Panc1 (cell line): Measurements from ENCODE around the gene KDM1A. TPM values are rescaled to one million over a fixed set of nuclear protein-coding genes. Genes with fewer than 3 reads are reported as not detected.

ENCODE experiments used
- ATAC-seq: fragments of 200-7000 bp; cut with Tn5 transposase; 2 replicates; pipeline ENCODE4 v1.9.1; 2020; ENCODE audit warnings: mild to moderate bottlenecking, moderate library complexity
- BruUV-seq: library from RNA; stranded (reverse); fragments of 400-500 nt; replicated peaks from 2 replicates; lab custom pipeline; 2021; lab: Mats Ljungman, UMichigan
- CTCF ChIA-PET: fragments of 300-600 bp; sonication (Branson Sonifier 250); formaldehyde crosslinking; loops from one replicate; lab custom pipeline; 2022; ENCODE audit warnings: antibody characterized with exemption; lab: Charles Lee
- POLR2A ChIA-PET: fragments of 300-600 bp; sonication (Branson Sonifier 250); formaldehyde crosslinking; loops from one replicate; lab custom pipeline; 2022; ENCODE audit warnings: antibody characterized with exemption; lab: Charles Lee
- DNase-seq: peaks from one replicate; pipeline ENCODE4 v3.0.0-alpha.2; 2010; ENCODE audit warnings: low read depth, low spot score
- H3K27ac ChIP-seq: 2 replicates; pipeline ENCODE4 v1.5.1; 2011; ENCODE audit warnings: mild to moderate bottlenecking, low read length, inconsistent platforms
- H3K27me3 ChIP-seq: fragments of 200-500 bp; sonication (Bioruptor generic); 2 replicates; pipeline ENCODE4 v1.6.0; 2014; ENCODE audit warnings: low read length, inconsistent platforms; ENCODE audit not compliant: control insufficient read depth, insufficient read depth
- H3K36me3 ChIP-seq: fragments of 200-500 bp; sonication (Bioruptor generic); 2 replicates; pipeline ENCODE4 v1.5.1; 2014; ENCODE audit warnings: inconsistent platforms, mild to moderate bottlenecking, low read length, moderate library complexity; ENCODE audit not compliant: control insufficient read depth, insufficient read depth
- H3K4me1 ChIP-seq: 2 replicates; pipeline ENCODE4 v1.5.1; 2011; ENCODE audit warnings: inconsistent platforms, mild to moderate bottlenecking, low read length, moderate library complexity; ENCODE audit not compliant: control insufficient read depth, insufficient read depth
- H3K4me3 ChIP-seq, 2 experiments: 2 replicates each; pipeline ENCODE4 v1.5.1; 2011 to 2012; ENCODE audit warnings: low read depth in 2 of 2, low read length in 2 of 2, mild to moderate bottlenecking in 2 of 2, inconsistent platforms in 1 of 2, moderate library complexity in 1 of 2
- H3K9me3 ChIP-seq: fragments of 200-500 bp; sonication (Bioruptor generic); 2 replicates; pipeline ENCODE4 v1.5.1; 2014; ENCODE audit warnings: low read depth, mild to moderate bottlenecking, inconsistent platforms, low read length, moderate library complexity; ENCODE audit not compliant: control insufficient read depth, insufficient read depth
- POLR2AphosphoS5 ChIP-seq: IDR thresholded peaks from 2 replicates; pipeline ENCODE4 v1.6.1; 2012; ENCODE audit warnings: mild to moderate bottlenecking, low read depth, low read length, moderate library complexity
- REST ChIP-seq, 2 experiments: IDR thresholded peaks; 2 replicates each; pipeline ENCODE4 v1.6.1; 2011 to 2012; ENCODE audit warnings: low read depth in 2 of 2, control low read depth in 1 of 2, low read length in 1 of 2, mild to moderate bottlenecking in 1 of 2, moderate library complexity in 1 of 2; ENCODE audit not compliant: insufficient read depth in 1 of 2
- SIN3A ChIP-seq: IDR thresholded peaks from 2 replicates; pipeline ENCODE4 v1.6.1; 2012; ENCODE audit warnings: low read depth, mild to moderate bottlenecking, low read length, moderate library complexity, borderline replicate concordance; ENCODE audit not compliant: insufficient read depth
- TCF7L2 ChIP-seq: IDR thresholded peaks from 2 replicates; pipeline ENCODE4 v1.6.1; 2011; ENCODE audit warnings: mild to moderate bottlenecking, low read depth, low read length, inconsistent platforms
- in situ Hi-C: cut with HindIII; loops from 2 replicates; pipeline ENCODE4 v1.10.0; 2016; ENCODE audit warnings: low sequenced_read_pairs, low pct_unique_long_range_greater_than_20kb
- intact Hi-C: fragments of 100-400 bp; cut with micrococcal nuclease; formaldehyde crosslinking; loops from one replicate; pipeline ENCODE4 v1.10.0; 2022; ENCODE audit not compliant: unreplicated experiment
- total RNA-seq: library from RNA; stranded (reverse); gene quantifications from one replicate; pipeline ENCODE4 v1.2.1, GENCODE V29; 2021; ENCODE audit not compliant: unreplicated experiment
- TF ChIP-seq, protein P1 (sequence below): fragments of 450-650 bp; IDR thresholded peaks from 2 replicates; pipeline ENCODE4 v1.5.1; 2017; ENCODE audit warnings: mild to moderate bottlenecking

The KDM1A gene
- total RNA-seq, 1 experiment from 2014 or later, result 120 TPM

- no peaks in the 10 kb centered on the region for H3K36me3 ChIP-seq
- ChIA-PET POLR2A (no interaction called here), CTCF (no interaction called here)
- no peak overlapping the region for H3K4me3 ChIP-seq
- no peaks in the 10 kb centered on the region for H3K27me3 ChIP-seq
- in situ Hi-C loops (no loop called here), intact Hi-C loops (no loop called here)
- DNase-seq, result no peak
- peaks cover 37% of the 10 kb centered on the region for H3K4me1 ChIP-seq
- no peaks in the 10 kb centered on the region for H3K9me3 ChIP-seq
- TF ChIP-seq REST (IDR thresholded peaks at IDR 0.05; ENCODE audit: insufficient read depth in 1 of 2, low read depth in 2 of 2, low read length in 1 of 2), result no peak
- TF ChIP-seq TCF7L2, result no peak
- TF ChIP-seq, protein P1, sequence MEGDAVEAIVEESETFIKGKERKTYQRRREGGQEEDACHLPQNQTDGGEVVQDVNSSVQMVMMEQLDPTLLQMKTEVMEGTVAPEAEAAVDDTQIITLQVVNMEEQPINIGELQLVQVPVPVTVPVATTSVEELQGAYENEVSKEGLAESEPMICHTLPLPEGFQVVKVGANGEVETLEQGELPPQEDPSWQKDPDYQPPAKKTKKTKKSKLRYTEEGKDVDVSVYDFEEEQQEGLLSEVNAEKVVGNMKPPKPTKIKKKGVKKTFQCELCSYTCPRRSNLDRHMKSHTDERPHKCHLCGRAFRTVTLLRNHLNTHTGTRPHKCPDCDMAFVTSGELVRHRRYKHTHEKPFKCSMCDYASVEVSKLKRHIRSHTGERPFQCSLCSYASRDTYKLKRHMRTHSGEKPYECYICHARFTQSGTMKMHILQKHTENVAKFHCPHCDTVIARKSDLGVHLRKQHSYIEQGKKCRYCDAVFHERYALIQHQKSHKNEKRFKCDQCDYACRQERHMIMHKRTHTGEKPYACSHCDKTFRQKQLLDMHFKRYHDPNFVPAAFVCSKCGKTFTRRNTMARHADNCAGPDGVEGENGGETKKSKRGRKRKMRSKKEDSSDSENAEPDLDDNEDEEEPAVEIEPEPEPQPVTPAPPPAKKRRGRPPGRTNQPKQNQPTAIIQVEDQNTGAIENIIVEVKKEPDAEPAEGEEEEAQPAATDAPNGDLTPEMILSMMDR, result no peak
- TF ChIP-seq POLR2AphosphoS5, result no peak
- TF ChIP-seq SIN3A, result no peak
- no peak for ATAC-seq
- no TSS peak for BruUV-seq
- H3K27ac ChIP-seq, result no peak overlapping the region
Measured at GRCh38 chr1:23126801-23127200, 107.5 kb downstream of the KDM1A start.

DNA sequence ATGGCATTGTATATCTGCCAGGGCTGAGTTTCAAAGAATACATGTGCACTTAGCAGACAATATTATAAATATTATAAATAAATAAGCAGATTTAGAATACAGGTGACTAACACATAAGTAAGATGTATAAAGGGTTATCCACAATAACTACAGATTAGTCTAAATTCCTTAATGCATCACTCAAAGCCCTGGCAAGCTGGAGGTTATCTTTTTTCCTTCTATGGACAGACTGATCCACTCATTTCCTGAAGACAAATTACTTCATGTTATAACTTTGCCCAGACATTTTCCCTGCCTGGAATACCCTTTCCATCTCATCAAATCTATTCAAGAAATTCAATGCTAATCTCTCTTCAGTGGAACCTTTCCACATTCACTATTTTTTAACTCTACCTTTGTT lies 110.6 kb downstream of the KDM1A start:
- Histone ChIP-seq H3K36me3 (no peaks in the 10 kb centered on the region), H3K4me3 (no peak overlapping the region), H3K4me1 (peaks cover 20% of the 10 kb centered on the region), H3K27ac (no peak overlapping the region), H3K27me3 (no peaks in the 10 kb centered on the region), H3K9me3 (no peaks in the 10 kb centered on the region)
- ATAC-seq, result no peak
- TF ChIP-seq, protein P1, result no peak
- TF ChIP-seq POLR2AphosphoS5 (no peak), SIN3A (no peak), REST (IDR thresholded peaks at IDR 0.05; ENCODE audit: insufficient read depth in 1 of 2, low read depth in 2 of 2, low read length in 1 of 2) (no peak), TCF7L2 (no peak)
- DNase-seq, result no peak
- in situ Hi-C loops, result no loop called here
- intact Hi-C loops, result no loop called here
- ChIA-PET POLR2A (no interaction called here), CTCF (no interaction called here)
- BruUV-seq, result no TSS peak
